DOHH2 (cell line): Measurements from ENCODE around the gene TBC1D20.

Source experiments
- H3F3A ChIP-seq: fragments of 200-600 bp; sonication (generic), shearing (Covaris generic); 2 replicates; pipeline ENCODE4 v1.6.0; 2016; ENCODE audit warnings: antibody characterized with exemption, mild to moderate bottlenecking; ENCODE audit not compliant: control insufficient read depth, insufficient read depth
- H3K27ac ChIP-seq: fragments of 200-600 bp; sonication (generic); 2 replicates; pipeline ENCODE4 v1.5.1; 2014; ENCODE audit warnings: low read depth, mild to moderate bottlenecking, low read length, moderate library complexity
- H3K27me3 ChIP-seq: fragments of 200-600 bp; sonication (generic); 2 replicates; pipeline ENCODE4 v1.6.1; 2014; ENCODE audit warnings: mild to moderate bottlenecking, low read length, mixed read lengths; ENCODE audit not compliant: control insufficient read depth
- H3K36me3 ChIP-seq: fragments of 200-600 bp; sonication (generic); 2 replicates; pipeline ENCODE4 v1.6.1; 2014; ENCODE audit warnings: mild to moderate bottlenecking, low read length, moderate library complexity, mixed read lengths; ENCODE audit not compliant: control insufficient read depth
- H3K4me1 ChIP-seq: fragments of 200-600 bp; sonication (generic); 2 replicates; pipeline ENCODE4 v1.6.1; 2014; ENCODE audit warnings: mild to moderate bottlenecking, low read length, mixed read lengths; ENCODE audit not compliant: control insufficient read depth
- H3K4me2 ChIP-seq: fragments of 200-600 bp; sonication (generic); 2 replicates; pipeline ENCODE4 v1.6.0; 2014; ENCODE audit warnings: mild to moderate bottlenecking, low read length, moderate library complexity
- H3K4me3 ChIP-seq: fragments of 200-600 bp; sonication (generic); 2 replicates; pipeline ENCODE4 v1.5.1; 2014; ENCODE audit warnings: mild to moderate bottlenecking, low read length, mixed read lengths
- H3K79me2 ChIP-seq: fragments of 200-600 bp; sonication (generic); 2 replicates; pipeline ENCODE4 v1.6.1; 2014; ENCODE audit warnings: mild to moderate bottlenecking, low read length, mixed read lengths; ENCODE audit not compliant: control insufficient read depth
- H3K9me2 ChIP-seq: fragments of 200-600 bp; sonication (generic); replicated peaks from 2 replicates; pipeline ENCODE4 v1.6.1; 2014; ENCODE audit warnings: mild to moderate bottlenecking, low read length, mixed read lengths; ENCODE audit not compliant: control insufficient read depth
- H3K9me3 ChIP-seq: fragments of 200-600 bp; sonication (generic); 2 replicates; pipeline ENCODE4 v1.6.1; 2014; ENCODE audit warnings: antibody characterized with exemption, low read length, mixed read lengths; ENCODE audit not compliant: control insufficient read depth, insufficient read depth
- H4K20me1 ChIP-seq: fragments of 200-600 bp; sonication (generic); 2 replicates; pipeline ENCODE4 v1.6.0; 2014; ENCODE audit warnings: low read depth, mild to moderate bottlenecking, antibody characterized with exemption, low read length, moderate library complexity; ENCODE audit not compliant: control insufficient read depth, insufficient read depth
- EZH2phosphoT487 ChIP-seq: fragments of 200-600 bp; sonication (generic); IDR thresholded peaks from 2 replicates; pipeline ENCODE4 v1.6.1; 2017; ENCODE audit warnings: borderline replicate concordance, mild to moderate bottlenecking, antibody characterized with exemption, low read length, moderate library complexity, mixed read lengths
- TF ChIP-seq, protein P1 (sequence below): fragments of 200-600 bp; sonication (generic); IDR thresholded peaks from one replicate; pipeline ENCODE4 v1.5.1; 2014; ENCODE audit warnings: antibody characterized with exemption, mild to moderate bottlenecking, low read depth, low read length; ENCODE audit not compliant: poor library complexity, severe bottlenecking

TBC1D20 gene

GRCh38 chr20:406200-407132, 55.9 kb downstream of the TBC1D20 start:
- Histone ChIP-seq H3K36me3 (peaks cover 9% of the 10 kb centered on the region), H4K20me1 (no peaks in the 10 kb centered on the region), H3F3A (peaks cover 3% of the 10 kb centered on the region; the same call in 1 of the 2 replicates), H3K79me2 (peaks cover 14% of the 10 kb centered on the region), H3K9me2 (no peaks in the 10 kb centered on the region), H3K27me3 (no peaks in the 10 kb centered on the region), H3K4me2 (peak overlapping the region; percentile 91), H3K4me3 (peak overlapping the region; percentile 74), H3K9me3 (no peaks in the 10 kb centered on the region), H3K4me1 (peaks cover 40% of the 10 kb centered on the region), H3K27ac (no peak overlapping the region)
- TF ChIP-seq, protein P1, sequence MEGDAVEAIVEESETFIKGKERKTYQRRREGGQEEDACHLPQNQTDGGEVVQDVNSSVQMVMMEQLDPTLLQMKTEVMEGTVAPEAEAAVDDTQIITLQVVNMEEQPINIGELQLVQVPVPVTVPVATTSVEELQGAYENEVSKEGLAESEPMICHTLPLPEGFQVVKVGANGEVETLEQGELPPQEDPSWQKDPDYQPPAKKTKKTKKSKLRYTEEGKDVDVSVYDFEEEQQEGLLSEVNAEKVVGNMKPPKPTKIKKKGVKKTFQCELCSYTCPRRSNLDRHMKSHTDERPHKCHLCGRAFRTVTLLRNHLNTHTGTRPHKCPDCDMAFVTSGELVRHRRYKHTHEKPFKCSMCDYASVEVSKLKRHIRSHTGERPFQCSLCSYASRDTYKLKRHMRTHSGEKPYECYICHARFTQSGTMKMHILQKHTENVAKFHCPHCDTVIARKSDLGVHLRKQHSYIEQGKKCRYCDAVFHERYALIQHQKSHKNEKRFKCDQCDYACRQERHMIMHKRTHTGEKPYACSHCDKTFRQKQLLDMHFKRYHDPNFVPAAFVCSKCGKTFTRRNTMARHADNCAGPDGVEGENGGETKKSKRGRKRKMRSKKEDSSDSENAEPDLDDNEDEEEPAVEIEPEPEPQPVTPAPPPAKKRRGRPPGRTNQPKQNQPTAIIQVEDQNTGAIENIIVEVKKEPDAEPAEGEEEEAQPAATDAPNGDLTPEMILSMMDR, result no peak
- no peak for TF ChIP-seq EZH2phosphoT487

DNA sequence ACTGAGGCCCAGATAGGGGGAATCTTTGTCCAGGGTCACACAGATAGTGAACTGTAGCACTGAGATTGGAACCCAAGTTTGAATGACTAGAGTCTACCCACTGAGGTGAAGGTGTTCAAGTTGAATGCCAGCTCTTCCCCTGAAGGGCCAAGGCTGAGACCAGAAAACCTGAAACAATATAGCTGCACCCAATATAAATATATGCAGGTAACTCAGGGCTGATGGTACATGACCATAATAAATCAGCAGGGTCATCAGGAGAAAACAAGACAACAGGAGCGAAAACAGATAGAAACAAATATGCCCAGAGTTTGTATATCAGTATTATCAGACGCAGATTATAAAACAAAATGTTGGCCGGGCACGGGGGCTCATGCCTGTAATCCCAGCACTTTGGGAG, 58.2 kb downstream of the TBC1D20 start:
- TF ChIP-seq EZH2phosphoT487, result no peak
- TF ChIP-seq, protein P1, result no peak
- H3K4me1 ChIP-seq, result peaks cover 37% of the 10 kb centered on the region
- H3K4me2 ChIP-seq, result no peak overlapping the region
- H3K4me3 ChIP-seq, result no peak overlapping the region
- no peaks in the 10 kb centered on the region for H3K9me2 ChIP-seq
- H3K9me3 ChIP-seq, result no peaks in the 10 kb centered on the region
- peaks cover 3% of the 10 kb centered on the region; the same call in 1 of the 2 replicates for H3F3A ChIP-seq
- H3K36me3 ChIP-seq, result no peaks in the 10 kb centered on the region; the same call in 1 of the 2 replicates
- H3K27me3 ChIP-seq, result no peaks in the 10 kb centered on the region
- peaks cover 9% of the 10 kb centered on the region for H3K79me2 ChIP-seq
- no peaks in the 10 kb centered on the region for H4K20me1 ChIP-seq
- no peak overlapping the region for H3K27ac ChIP-seq

DNA sequence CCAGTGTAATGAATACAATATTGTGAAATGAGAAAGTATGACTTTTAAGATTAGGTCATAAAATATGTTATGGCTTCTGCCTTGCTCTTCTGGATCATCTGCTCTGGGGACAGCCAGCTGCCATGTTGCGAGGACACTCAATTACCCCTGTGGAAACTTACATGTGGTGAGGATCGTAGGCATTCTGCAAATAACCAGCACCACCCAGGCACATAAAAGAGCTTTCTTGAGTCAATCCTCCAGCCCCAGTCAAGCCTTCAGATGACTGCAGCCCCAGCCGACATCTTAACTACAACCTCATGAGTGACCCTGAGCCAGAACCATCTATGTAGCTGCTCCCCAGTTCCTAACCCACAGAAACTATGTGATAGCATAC, 58.8 kb downstream of the TBC1D20 start:
- TF ChIP-seq, protein P1, result no peak
- no peak for TF ChIP-seq EZH2phosphoT487
- H3K4me2 ChIP-seq, result no peak overlapping the region
- no peaks in the 10 kb centered on the region; the same call in 1 of the 2 replicates for H3K36me3 ChIP-seq
- no peaks in the 10 kb centered on the region for H3K9me2 ChIP-seq
- H3K4me3 ChIP-seq, result no peak overlapping the region
- no peaks in the 10 kb centered on the region for H3K27me3 ChIP-seq
- peaks cover 4% of the 10 kb centered on the region for H3K79me2 ChIP-seq
- H3K4me1 ChIP-seq, result peaks cover 32% of the 10 kb centered on the region
- no peaks in the 10 kb centered on the region for H3K9me3 ChIP-seq
- H4K20me1 ChIP-seq, result no peaks in the 10 kb centered on the region
- peaks cover 3% of the 10 kb centered on the region; the same call in 1 of the 2 replicates for H3F3A ChIP-seq
- H3K27ac ChIP-seq, result no peak overlapping the region
